AG04450 (cell line): ENCODE results near the gene MMAB. TPM values are rescaled to one million over a fixed set of nuclear protein-coding genes. Genes with fewer than 3 reads are reported as not detected.

Source experiments
- CTCF ChIA-PET: fragments of 300-600, 350-600 bp; formaldehyde crosslinking; extraction: SDS; loops from one replicate; lab custom pipeline; 2022; ENCODE audit warnings: antibody characterized with exemption, inconsistent platforms; lab: Charles Lee
- POLR2A ChIA-PET: fragments of 350-600 bp; formaldehyde crosslinking; extraction: SDS; loops from one replicate; lab custom pipeline; 2021; ENCODE audit warnings: antibody characterized with exemption, inconsistent platforms; lab: Yijun Ruan, JAX
- DNase-seq: peaks from one replicate; pipeline ENCODE4 v3.0.0-alpha.2; 2011; ENCODE audit warnings: low read depth, low spot score
- H3K27ac ChIP-seq: one replicate; pipeline ENCODE4 v1.5.1; 2012; ENCODE audit warnings: low read depth, low read length, control low read depth
- H3K27me3 ChIP-seq: one replicate; pipeline ENCODE4 v1.6.0; 2012; ENCODE audit warnings: low read length; ENCODE audit not compliant: control insufficient read depth, insufficient read depth
- H3K4me3 ChIP-seq: 2 replicates; pipeline ENCODE4 v1.5.1; 2011; ENCODE audit warnings: mild to moderate bottlenecking, low read depth, low read length, control low read depth
- H3K9me3 ChIP-seq: 2 replicates; pipeline ENCODE4 v1.5.1; 2012; ENCODE audit warnings: low read length; ENCODE audit not compliant: control insufficient read depth, insufficient read depth
- polyA plus RNA-seq: library from polyadenylated mRNA; depleted of rRNA; stranded (reverse); fragments of >200 nt; gene quantifications from 2 replicates; pipeline ENCODE4 v1.2.3, GENCODE V29; 2011
- TF ChIP-seq, protein P1 (sequence below): IDR thresholded peaks from 2 replicates; pipeline ENCODE4 v1.5.1; 2011; ENCODE audit warnings: low read depth, low read length, control low read depth, inconsistent platforms

The MMAB gene
- polyA plus RNA-seq, 1 experiment = 13.0 TPM

DNA sequence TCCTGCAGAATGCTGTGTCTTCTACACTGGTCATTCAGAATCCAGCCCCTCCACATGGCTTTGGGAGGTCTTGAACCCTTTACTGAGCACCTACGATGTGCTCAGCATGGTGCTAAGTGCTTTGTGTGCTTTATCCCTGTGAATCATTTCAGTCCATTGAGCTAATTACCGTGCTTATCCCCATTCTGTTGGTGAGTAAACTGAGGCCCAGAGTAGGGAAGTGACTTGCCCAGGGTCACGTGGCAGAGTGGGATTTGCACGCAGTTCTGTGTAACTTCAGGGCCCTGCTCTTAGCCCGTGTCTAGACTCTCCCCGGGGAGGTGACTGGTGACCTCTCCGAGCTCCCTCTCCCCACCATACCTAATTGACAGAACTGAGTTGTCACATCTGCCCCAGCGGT lies 27.7 kb upstream of the MMAB start:
- H3K27ac ChIP-seq = no peak overlapping the region

DNA sequence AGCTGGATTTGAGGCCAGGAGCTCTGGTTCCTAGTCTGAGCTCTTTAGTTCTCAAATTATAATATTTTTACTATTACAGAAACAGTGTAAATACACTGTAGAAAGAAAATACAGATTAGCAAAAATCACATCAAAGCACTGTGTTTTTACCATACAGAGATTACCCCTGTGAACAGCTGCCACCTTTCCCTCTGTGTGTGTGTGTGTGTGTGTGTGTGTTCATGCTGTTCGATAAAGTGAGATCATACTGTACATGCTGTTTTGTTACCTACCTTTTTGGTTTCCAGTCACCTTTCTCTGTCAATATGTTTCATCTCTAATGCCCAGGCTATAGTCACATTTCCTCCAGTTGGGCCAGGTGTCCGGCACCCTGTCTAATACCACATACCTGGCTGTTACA lies 27.2 kb upstream of the MMAB start:
- no peak overlapping the region for H3K27ac ChIP-seq
- no peak overlapping the region for H3K4me3 ChIP-seq
- no peaks in the 10 kb centered on the region for H3K9me3 ChIP-seq
- H3K27me3 ChIP-seq = peaks cover 13% of the 10 kb centered on the region
- TF ChIP-seq, protein P1, sequence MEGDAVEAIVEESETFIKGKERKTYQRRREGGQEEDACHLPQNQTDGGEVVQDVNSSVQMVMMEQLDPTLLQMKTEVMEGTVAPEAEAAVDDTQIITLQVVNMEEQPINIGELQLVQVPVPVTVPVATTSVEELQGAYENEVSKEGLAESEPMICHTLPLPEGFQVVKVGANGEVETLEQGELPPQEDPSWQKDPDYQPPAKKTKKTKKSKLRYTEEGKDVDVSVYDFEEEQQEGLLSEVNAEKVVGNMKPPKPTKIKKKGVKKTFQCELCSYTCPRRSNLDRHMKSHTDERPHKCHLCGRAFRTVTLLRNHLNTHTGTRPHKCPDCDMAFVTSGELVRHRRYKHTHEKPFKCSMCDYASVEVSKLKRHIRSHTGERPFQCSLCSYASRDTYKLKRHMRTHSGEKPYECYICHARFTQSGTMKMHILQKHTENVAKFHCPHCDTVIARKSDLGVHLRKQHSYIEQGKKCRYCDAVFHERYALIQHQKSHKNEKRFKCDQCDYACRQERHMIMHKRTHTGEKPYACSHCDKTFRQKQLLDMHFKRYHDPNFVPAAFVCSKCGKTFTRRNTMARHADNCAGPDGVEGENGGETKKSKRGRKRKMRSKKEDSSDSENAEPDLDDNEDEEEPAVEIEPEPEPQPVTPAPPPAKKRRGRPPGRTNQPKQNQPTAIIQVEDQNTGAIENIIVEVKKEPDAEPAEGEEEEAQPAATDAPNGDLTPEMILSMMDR = no peak
- POLR2A ChIA-PET = interaction anchor here (0.6 kb wide), 1 partner anchor 173 kb away, joined by 3 read pairs; no protein-coding TSS in a partner anchor
- no peak for DNase-seq
- CTCF ChIA-PET = interaction anchor here (0.5 to 7.6 kb wide), 2 partner anchors 39 to 177 kb away, joined by 6 to 201 read pairs; no protein-coding TSS in a partner anchor

More for the DNA sequence above, 27.7 kb upstream of the MMAB start:
- ChIA-PET CTCF (interaction anchor here (7.6 kb wide), 1 partner anchor 176 kb away, joined by 201 read pairs; no protein-coding TSS in a partner anchor), POLR2A (interaction anchor here (0.6 kb wide), 1 partner anchor 173 kb away, joined by 3 read pairs; no protein-coding TSS in a partner anchor)
- H3K27me3 ChIP-seq = peaks cover 13% of the 10 kb centered on the region
- H3K9me3 ChIP-seq = no peaks in the 10 kb centered on the region; the same call in 1 of the 2 replicates
- no peak for DNase-seq
- H3K4me3 ChIP-seq = no peak overlapping the region
- TF ChIP-seq, protein P1 = no peak

DNA sequence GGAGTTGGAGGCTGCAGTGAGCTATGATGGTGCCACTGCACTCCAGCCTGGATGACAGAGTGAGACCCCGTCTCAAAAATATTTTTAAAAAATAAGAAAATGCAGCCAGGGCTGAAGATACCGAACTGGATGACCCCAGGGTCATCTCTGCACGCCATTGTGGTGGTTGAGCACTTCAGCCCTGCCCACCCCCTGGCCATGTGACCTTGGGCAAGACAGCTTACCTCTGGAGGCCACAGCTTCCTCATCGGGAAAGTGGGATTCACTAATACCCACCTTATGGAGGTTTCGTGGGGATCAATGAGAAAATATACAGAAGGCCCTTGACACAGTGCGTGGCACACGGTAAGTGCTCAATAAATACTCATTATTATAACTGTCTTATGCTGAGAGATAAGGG lies 25.8 kb upstream of the MMAB start:
- Histone ChIP-seq H3K27me3 (peaks cover 9% of the 10 kb centered on the region), H3K27ac (no peak overlapping the region), H3K9me3 (no peaks in the 10 kb centered on the region), H3K4me3 (no peak overlapping the region)
- TF ChIP-seq, protein P1 = no peak
- CTCF ChIA-PET = interaction anchor here (2.4 to 7.6 kb wide), 2 partner anchors 80 to 178 kb away, joined by 13 to 201 read pairs; no protein-coding TSS in a partner anchor
- POLR2A ChIA-PET = no interaction called here
- DNase-seq = no peak

DNA sequence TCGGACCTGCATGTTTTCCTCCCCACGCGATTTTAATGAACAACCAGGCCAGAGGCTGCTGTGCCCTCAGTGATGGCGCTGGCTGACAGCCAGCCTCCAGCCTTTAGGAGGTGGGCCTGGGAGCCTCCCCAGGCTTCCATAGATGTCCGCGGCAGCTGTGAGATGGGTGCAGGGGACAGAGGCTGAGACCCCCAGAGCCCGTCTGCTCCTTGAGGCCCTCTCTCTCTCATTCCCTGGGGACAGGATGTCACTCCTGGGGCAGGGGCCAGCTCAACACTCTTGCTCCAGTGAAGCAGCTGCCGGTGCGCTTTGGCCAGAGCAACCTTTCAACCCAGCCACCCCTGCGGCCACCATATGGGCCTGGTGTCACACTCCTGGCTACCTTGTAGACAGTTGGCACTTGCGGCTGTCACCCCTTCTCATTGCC lies 25.1 kb upstream of the MMAB start:
- TF ChIP-seq, protein P1 = no peak
- no peaks in the 10 kb centered on the region for H3K9me3 ChIP-seq
- no peak overlapping the region for H3K27ac ChIP-seq
- H3K27me3 ChIP-seq = peaks cover 9% of the 10 kb centered on the region
- no peak overlapping the region for H3K4me3 ChIP-seq
- CTCF ChIA-PET = interaction anchor here (0.6 to 7.6 kb wide), 35 partner anchors 8 to 832 kb away, joined by 3 to 201 read pairs (median 6); partner anchors contain the start of genes MMAB and MVK
- no peak for DNase-seq
- POLR2A ChIA-PET = no interaction called here

DNA sequence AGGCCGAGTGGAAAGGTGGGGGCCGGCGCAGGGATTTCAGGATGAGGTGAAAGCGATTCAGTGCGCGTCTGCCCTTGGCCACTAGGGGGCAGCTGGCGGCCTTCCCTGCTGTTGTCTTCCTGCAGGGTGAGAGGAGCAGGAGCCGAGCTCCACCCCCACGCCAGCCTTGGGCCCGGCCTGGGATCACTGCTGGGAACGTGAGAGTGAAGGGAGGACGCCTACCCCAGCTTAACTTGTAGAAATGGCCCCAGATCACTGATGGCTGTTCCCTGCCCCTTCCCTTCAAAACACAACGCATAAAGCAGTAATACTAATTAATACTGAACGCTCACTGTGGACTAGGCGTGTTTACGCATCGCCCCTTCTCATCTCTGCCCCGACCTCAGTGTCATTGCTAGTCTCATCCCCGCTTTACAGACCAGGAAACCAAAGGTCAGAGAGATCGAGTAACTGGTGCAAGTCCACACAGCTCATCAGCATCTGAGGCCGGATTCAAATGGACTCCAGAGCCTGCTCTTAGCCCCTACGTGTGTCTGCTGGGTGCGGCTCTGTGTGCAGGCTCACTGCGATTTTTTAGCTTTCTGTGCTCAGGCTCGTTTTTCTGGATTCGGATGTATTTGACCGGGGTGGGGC lies 24.6 kb upstream of the MMAB start:
- peak; percentile 61 for DNase-seq
- ChIA-PET CTCF (interaction anchor here (0.6 to 7.6 kb wide), 46 partner anchors 9 to 833 kb away, joined by 3 to 201 read pairs (median 5); partner anchors contain the start of genes MMAB and MVK), POLR2A (interaction anchor here (0.7 kb wide), 1 partner anchor 24 kb away, joined by 3 read pairs; no protein-coding TSS in a partner anchor)
- Histone ChIP-seq H3K27ac (no peak overlapping the region), H3K4me3 (no peak overlapping the region), H3K9me3 (no peaks in the 10 kb centered on the region), H3K27me3 (peaks cover 9% of the 10 kb centered on the region)
- TF ChIP-seq, protein P1 = peak; percentile 97
